NCI-H2107 treated with DMSO at 0.1 percent for 48 hours (cell line): ENCODE data around the gene BRICD5.

Experiments used
- DNase-seq: peaks from one replicate; lab custom pipeline; 2025; ENCODE audit not compliant: unreplicated experiment; lab: John Stamatoyannopoulos, UW

The BRICD5 gene

DNA sequence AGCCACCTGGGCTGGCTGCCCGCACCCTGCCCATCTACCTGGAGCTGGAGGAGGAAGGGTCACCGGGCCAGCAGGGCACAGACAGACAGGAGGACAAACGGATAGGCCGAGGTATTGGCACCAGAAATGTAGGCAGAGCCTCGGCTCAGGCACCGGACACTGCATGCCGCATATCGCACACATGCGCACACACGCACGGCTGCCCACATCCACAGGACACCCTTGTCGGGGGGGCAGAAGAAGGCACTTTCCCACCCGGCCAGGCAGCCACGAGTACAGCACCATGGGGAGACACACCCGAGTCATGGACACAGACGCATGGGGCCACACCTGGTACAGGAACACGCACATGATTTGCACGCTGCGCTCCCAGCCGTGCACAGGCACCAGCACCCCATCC, 28.7 kb downstream of the BRICD5 start:
- no peak for DNase-seq

DNA sequence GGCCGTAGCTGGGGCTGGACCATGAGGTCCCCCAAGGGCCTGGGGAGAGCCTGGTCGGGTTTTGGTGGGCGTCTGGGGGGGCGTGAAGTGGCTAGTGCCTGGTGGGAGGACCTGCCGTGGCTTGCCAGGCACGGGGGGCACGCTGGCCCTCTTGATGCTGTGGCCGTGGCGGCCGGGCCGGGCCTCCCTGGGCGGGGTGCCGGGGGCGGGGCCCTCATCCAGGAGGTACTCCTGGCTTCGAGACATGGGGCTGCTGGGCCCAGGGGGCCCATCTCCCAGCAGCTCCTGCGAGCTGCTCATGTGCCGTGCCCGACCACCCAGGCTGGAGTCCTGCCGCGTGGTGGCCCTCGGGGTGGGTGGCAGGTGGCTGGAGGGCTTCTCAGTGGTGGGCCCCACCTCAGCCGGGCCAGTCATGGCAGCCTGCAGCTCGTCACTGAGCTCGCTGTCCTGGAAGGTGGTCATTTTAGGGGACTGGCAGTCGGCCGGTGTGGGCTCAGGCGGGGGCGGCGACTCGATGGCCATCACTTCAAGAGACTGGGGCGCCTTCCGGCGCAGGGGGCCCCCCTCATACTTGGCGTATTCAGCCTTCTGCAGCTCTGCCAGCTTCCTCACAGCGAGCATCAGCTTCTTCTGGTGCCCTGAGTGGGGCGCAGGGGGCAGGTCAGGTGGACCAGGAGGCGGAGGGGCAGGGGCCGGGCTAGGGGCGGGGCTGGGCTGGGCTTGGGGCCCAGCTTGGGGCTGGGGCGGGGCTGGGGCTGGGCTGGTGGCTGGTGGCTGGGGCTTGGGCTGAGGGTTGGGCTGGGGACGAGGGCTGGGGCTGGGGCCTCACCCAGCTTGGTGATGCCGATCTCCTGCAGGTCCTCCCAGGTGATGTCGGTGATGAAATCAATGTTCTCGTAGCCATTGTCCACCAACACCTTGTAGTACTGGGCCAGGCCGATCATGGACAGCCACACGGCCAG, 29.4 kb downstream of the BRICD5 start:
- no peak for DNase-seq

DNA sequence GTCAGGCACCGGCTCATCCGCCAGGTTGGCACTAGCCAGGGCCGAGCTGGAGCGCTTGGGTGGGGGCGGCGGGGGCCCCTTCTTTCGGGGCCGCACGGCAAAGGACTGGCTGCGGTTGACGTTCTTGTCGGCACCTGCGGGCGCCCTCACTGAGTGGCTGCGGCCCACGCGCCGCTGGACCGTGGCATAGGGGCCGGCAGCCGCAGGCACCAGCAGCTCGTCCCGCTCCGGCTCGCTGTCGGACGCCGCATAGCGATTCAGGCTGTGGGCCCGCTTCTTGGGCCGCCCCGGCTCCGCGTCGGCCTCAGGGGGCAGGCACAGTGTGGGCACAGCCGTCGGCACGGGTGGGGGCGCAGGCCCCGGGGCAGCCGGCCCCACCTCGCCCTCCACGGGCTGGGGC, 30.2 kb downstream of the BRICD5 start:
- no peak for DNase-seq

GRCh38 chr16:2179576-2179975, 31.1 kb downstream of the BRICD5 start:
- DNase-seq = no peak

GRCh38 chr16:2179107-2179501, 31.6 kb downstream of the BRICD5 start:
- DNase-seq = no peak

GRCh38 chr16:2178321-2179106, 32.1 kb downstream of the BRICD5 start:
- DNase-seq = no peak

- no peak for DNase-seq
These were observed 33.1 kb downstream of the BRICD5 start for GRCh38 chr16:2177561-2177960.

GRCh38 chr16:2177101-2177500, 33.6 kb downstream of the BRICD5 start:
- DNase-seq = no peak

DNA sequence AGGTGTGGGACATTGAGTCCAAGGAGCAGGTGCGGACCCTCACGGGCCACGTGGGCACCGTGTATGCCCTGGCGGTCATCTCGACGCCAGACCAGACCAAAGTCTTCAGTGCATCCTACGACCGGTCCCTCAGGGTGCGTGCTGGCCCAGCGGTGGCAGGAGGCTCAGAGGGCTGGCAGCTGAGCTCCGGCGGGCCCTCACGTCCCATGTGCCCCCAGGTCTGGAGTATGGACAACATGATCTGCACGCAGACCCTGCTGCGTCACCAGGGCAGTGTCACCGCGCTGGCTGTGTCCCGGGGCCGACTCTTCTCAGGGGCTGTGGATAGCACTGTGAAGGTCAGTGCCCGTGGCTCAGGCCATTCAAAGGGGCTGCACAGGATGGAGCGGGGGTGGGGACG, 34.6 kb downstream of the BRICD5 start:
- DNase-seq = no peak

GRCh38 chr16:2175454-2175853, 35.2 kb downstream of the BRICD5 start:
- no peak for DNase-seq

DNA sequence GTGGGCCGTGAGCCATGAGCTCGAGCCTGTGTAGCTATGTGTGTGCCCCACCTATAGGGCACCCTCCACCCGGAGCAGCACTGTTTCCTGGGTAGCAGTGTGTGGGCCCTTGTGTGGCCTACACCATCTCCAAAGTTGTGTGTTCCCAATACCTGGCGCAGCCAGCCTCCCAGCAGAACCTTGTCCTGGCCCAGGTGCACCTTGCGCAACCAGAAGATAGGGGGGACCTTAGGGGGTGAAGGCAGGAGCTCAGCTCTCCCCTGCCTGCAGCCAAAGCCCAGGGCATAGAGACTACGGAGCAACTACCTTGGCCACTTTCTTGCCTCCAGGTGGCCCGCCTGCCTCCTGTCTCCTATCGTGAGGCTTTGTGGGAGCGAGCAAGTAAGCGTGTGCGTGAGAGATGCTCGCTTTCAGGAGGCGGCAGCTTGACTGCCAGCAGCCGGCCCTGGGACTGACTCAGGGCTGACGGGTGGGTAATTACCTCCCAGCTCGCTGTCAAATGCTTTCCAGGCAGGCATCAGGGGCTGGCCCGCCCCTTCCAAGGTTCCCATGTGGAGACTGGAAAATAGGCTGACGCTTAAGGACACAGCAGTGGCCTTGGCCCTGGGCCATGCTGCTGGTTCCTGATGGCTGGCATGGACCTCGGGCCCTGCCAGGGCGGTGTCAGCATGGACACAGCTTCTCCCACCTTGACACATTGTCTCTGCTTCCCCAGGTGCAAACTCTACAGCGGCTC, 36.1 kb downstream of the BRICD5 start:
- no peak for DNase-seq

- DNase-seq = no peak
These were observed 36.7 kb downstream of the BRICD5 start for GRCh38 chr16:2173916-2174315.

DNA sequence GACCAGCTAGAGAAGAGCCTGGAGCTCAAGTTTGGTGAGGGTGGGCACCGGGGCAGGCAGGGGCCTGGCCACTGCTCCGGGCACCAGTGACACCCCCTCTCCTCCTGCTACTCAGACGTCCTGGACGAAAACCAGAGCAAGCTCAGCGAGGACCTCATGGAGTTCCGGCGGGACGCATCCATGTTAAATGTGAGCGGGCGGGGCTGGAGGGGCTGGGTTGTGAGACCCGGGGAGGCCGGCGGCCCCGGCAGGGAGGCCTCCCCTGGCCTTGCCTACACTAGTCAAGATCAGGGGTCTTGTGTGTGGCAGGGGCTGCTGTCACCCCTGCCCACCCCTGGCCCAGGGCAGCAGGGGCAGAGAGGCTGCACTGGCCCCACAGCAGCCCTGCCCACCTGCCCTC, 37.3 kb downstream of the BRICD5 start:
- no peak for DNase-seq

DNA sequence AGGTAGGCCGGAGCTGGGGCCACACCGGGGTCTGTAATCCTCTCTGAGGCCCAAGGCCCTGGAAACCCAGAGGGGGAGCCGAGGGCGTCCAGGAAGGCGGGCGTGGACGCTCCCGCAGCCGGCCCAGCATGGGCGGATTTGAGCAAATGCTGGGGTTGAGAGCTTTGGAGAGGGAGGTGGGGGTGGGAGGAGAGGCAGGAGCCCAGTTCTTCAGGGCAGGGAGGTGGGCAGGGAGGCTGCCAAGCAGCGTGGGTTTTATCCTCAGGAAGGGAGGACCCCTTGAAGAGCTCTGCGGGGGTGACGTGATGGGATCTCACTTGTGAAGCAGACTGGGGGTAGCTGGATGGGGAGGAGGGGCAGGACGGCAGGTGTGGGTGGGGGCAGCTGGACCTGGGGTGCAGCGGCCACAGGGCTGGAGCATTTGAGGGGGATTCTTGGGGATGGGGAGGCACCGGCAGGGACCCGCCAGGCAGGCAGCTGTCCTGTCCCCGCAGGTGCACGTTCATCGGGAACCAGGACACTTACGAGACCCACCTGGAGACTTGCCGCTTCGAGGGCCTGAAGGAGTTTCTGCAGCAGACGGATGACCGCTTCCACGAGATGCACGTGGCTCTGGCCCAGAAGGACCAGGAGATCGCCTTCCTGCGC, 37.9 kb downstream of the BRICD5 start:
- no peak for DNase-seq

- DNase-seq = no peak
These were observed 39.0 kb downstream of the BRICD5 start for GRCh38 chr16:2171601-2172178.

DNA sequence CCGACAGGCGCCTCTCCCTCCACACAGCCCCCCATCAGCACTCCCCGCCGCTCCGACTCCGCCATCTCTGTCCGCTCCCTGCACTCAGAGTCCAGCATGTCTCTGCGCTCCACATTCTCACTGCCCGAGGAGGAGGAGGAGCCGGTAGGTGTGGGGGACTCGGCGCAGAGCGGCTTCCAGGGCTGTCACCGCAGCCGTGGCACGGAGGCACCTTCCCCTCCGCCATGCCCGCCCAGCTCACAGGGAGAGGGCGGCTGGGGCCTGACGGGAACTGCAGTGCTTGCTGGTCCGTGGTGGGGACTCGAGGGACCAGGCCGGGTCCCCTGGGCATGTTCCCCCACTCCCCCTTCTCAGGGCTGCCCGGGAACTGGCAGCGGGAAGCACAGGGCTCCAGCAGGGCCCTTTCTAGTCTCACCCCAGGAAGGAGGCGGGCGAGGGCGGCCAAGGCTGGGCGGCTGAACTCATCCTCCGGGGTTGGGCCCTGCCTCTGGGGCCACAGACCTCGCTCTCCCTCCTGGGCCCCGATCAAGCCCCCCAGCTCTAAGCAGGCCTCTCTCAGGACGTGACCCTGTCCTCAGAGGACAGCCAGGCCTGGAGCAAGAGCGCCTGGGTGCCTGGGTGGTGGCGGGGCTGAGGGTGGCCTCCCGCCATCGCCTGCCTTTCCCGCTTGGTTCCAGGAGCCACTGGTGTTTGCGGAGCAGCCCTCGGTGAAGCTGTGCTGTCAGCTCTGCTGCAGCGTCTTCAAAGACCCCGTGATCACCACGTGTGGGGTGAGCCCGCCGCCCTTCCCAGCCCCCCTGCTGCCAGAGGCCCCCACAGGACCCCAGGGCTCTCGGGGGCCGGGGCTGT, 39.9 kb downstream of the BRICD5 start:
- no peak for DNase-seq

DNA sequence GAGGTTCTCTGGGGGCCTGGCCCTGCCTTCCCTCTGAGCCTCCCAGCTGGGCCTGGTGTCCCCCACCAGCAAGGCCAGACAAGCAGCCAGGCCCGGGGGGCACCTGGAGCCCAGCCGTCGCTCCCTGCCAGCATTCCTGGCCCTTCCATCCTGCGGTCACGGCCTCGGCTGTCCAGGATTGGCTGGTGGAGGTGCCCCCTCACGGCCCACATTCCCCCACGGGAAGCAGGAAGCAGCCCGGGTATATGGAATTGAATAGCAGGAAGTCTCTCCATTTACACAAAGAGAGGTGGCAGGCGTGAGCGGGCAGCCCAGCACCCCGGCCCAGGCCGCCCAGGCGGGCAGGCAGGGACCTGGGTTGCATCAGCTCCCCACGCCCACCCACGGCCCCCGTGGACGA, 40.6 kb downstream of the BRICD5 start:
- no peak for DNase-seq

DNA sequence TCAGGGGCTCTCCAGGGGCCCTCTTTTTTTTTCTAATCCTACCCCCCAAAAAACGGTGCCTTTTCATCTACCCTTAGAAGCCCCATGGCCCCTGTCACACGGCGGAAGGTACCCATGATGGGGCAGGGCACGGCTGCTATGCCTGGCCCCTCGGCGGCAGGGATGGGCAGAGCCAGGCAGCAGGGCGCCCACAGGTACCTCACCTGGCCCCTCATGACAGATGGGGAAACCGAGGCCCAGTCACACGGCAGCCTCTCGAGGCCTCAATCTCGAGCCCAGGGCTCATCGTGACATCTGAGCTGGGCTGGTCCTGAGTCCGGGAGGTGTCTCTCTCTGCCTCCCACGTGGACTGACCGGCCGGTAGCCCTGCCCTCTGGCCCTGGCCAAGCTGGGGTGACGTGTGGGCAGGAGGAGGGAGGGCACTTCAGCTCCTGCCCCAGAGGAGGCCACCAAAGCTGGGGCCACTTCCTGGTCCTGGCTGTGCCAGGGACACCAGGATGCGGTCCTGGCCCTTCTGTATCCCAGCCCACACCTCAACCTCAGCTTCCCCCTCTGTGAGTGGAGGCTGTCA, 43.5 kb downstream of the BRICD5 start:
- DNase-seq = no peak
